HuH-7.5 (cell line): Measurements from ENCODE around the gene SEC16A.

Experiments
- DNase-seq: peaks from one replicate; pipeline ENCODE4 v3.0.0; 2011; ENCODE audit warnings: low spot score

Gene SEC16A

GRCh38 chr9:136463578-136463977 is 19.3 kb downstream of the SEC16A start:
- DNase-seq: no peak

- DNase-seq: no peak
These were observed 20.2 kb downstream of the SEC16A start for GRCh38 chr9:136462664-136463063.

- no peak for DNase-seq
These were observed 22.0 kb downstream of the SEC16A start for GRCh38 chr9:136460772-136461325.

- DNase-seq: no peak
These were observed 23.4 kb downstream of the SEC16A start for GRCh38 chr9:136459425-136459824.

GRCh38 chr9:136457326-136457725 is 25.5 kb downstream of the SEC16A start:
- no peak for DNase-seq

GRCh38 chr9:136456258-136456657 is 26.6 kb downstream of the SEC16A start:
- DNase-seq: no peak

GRCh38 chr9:136455043-136456002 is 27.5 kb downstream of the SEC16A start:
- DNase-seq: no peak

GRCh38 chr9:136454026-136454796 is 28.6 kb downstream of the SEC16A start:
- no peak for DNase-seq

GRCh38 chr9:136453326-136453725 is 29.5 kb downstream of the SEC16A start:
- DNase-seq: no peak

GRCh38 chr9:136451221-136451877 is 31.5 kb downstream of the SEC16A start:
- DNase-seq: no peak

- DNase-seq: no peak
These were observed 34.2 kb downstream of the SEC16A start for GRCh38 chr9:136448655-136449054.

GRCh38 chr9:136447173-136447778 is 35.6 kb downstream of the SEC16A start:
- DNase-seq: no peak

GRCh38 chr9:136445799-136446198 is 37.0 kb downstream of the SEC16A start:
- no peak for DNase-seq

- no peak for DNase-seq
These were observed 38.7 kb downstream of the SEC16A start for GRCh38 chr9:136444102-136444501.

- DNase-seq: no peak
These were observed 39.2 kb downstream of the SEC16A start for GRCh38 chr9:136443687-136444086.

GRCh38 chr9:136443087-136443486 is 39.8 kb downstream of the SEC16A start:
- no peak for DNase-seq

- DNase-seq: no peak
These were observed 40.6 kb downstream of the SEC16A start for GRCh38 chr9:136442265-136442664.

GRCh38 chr9:136441681-136442245 is 41.1 kb downstream of the SEC16A start:
- DNase-seq: no peak

- DNase-seq: no peak
These were observed 41.6 kb downstream of the SEC16A start for GRCh38 chr9:136441191-136441680.

- DNase-seq: peak; percentile 95
These were observed 43.1 kb downstream of the SEC16A start, which contains the start of gene INPP5E for GRCh38 chr9:136439481-136440408. INPP5E (minus strand) TSS chr9:136439845; CDS start chr9:136439419, 426 bp downstream.
